22Rv1 (cell line): ENCODE results near the gene TERT.

Source experiments
- CTCF ChIP-seq: fragments of 450-650 bp; IDR thresholded peaks from 2 replicates; pipeline ENCODE4 v1.5.1; 2017; ENCODE audit warnings: mild to moderate bottlenecking
- ZFX ChIP-seq: fragments of 450-650 bp; IDR thresholded peaks from 2 replicates; pipeline ENCODE4 v1.6.1; 2017; ENCODE audit warnings: antibody characterized with exemption, borderline replicate concordance

DNA sequence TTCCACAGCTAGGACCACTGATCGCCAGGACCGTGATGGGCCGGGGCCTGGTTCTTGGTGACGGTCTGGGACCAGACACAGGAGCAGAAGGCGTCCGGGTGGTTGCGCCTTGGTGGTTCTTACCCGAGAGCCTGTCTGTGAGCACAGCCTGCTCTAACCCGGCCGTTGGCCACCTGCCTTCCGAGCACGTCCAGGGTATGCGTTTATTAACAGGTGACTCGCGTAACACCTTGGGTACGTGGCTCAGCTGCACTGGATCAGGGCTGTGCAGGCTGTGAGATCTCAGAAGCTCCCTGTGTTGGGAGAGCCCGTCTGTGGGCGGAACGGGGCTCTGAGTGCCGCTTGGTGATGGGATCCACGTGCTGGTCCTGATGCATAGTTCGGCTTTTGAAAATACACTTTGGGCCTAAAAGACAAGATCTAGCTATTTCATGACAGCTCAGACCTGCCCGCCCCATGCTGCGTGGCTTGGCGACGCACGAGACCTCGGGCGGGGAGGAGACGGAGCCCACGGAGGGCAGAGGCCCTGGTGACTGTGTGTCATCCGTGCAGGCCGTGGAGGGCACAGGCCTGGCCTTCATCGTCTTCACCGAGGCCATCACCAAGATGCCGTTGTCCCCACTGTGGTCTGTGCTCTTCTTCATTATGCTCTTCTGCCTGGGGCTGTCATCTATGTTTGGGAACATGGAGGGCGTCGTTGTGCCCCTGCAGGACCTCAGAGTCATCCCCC, 76.4 kb downstream of the TERT start:
- no peak for TF ChIP-seq CTCF
- no peak for TF ChIP-seq ZFX
